ENCODE data around the gene ITGAE. TPM values are rescaled to one million over a fixed set of nuclear protein-coding genes. Genes with fewer than 3 reads are reported as not detected.

Gene ITGAE
- total and polyA plus RNA-seq, 2 experiments from 2014 or later, result 11.7 to 44.9 TPM

DNA sequence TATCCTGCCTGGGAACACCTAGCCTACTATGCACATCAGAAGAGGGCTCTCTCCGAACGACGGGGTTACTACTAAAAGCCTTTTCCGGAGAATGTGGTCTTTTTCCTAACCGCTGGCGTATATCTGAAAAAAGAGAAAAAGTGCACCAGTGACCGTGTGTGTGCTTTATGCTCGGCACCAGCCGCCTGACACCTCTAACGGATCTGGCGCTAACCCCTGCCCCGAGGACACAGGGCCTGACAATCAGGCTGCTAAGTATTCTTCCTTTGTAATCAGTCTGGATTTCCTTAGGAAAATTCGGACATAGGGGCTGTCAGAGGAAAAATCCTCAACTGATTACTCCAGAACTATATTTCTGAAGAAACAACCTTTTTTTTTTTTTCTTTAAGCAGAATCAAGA lies 13.4 kb upstream of the ITGAE start (continued):
- no peak for TF ChIP-seq EZH2phosphoT487 (IDR thresholded peaks at IDR 0.05; ENCODE audit: unreplicated experiment)
- TF ChIP-seq ZNF331 (CRISPR knock-in tag; IDR thresholded peaks at IDR 0.05; ENCODE audit: low read depth), result no peak
- TF ChIP-seq CREB1 (CRISPR knock-in tag; IDR thresholded peaks at IDR 0.05; ENCODE audit: low read depth), result no peak
- TF ChIP-seq, protein P1, sequence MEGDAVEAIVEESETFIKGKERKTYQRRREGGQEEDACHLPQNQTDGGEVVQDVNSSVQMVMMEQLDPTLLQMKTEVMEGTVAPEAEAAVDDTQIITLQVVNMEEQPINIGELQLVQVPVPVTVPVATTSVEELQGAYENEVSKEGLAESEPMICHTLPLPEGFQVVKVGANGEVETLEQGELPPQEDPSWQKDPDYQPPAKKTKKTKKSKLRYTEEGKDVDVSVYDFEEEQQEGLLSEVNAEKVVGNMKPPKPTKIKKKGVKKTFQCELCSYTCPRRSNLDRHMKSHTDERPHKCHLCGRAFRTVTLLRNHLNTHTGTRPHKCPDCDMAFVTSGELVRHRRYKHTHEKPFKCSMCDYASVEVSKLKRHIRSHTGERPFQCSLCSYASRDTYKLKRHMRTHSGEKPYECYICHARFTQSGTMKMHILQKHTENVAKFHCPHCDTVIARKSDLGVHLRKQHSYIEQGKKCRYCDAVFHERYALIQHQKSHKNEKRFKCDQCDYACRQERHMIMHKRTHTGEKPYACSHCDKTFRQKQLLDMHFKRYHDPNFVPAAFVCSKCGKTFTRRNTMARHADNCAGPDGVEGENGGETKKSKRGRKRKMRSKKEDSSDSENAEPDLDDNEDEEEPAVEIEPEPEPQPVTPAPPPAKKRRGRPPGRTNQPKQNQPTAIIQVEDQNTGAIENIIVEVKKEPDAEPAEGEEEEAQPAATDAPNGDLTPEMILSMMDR (conservative IDR thresholded peaks at IDR 0.05; ENCODE audit: low read depth in 2 of 2), result no peak
- no peak for TF ChIP-seq POLR2AphosphoS5 (IDR thresholded peaks at IDR 0.05; ENCODE audit: low read depth)
- no peak for TF ChIP-seq REST (IDR thresholded peaks at IDR 0.05; ENCODE audit: unreplicated experiment)
- TF ChIP-seq, protein P2, sequence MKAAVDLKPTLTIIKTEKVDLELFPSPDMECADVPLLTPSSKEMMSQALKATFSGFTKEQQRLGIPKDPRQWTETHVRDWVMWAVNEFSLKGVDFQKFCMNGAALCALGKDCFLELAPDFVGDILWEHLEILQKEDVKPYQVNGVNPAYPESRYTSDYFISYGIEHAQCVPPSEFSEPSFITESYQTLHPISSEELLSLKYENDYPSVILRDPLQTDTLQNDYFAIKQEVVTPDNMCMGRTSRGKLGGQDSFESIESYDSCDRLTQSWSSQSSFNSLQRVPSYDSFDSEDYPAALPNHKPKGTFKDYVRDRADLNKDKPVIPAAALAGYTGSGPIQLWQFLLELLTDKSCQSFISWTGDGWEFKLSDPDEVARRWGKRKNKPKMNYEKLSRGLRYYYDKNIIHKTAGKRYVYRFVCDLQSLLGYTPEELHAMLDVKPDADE (IDR thresholded peaks at IDR 0.05), result no peak
- no peak for TF ChIP-seq EZH2 (IDR thresholded peaks at IDR 0.05; ENCODE audit: low read depth, unreplicated experiment)
- TF ChIP-seq NANOG (IDR thresholded peaks at IDR 0.05; ENCODE audit: borderline replicate concordance), result no peak

DNA sequence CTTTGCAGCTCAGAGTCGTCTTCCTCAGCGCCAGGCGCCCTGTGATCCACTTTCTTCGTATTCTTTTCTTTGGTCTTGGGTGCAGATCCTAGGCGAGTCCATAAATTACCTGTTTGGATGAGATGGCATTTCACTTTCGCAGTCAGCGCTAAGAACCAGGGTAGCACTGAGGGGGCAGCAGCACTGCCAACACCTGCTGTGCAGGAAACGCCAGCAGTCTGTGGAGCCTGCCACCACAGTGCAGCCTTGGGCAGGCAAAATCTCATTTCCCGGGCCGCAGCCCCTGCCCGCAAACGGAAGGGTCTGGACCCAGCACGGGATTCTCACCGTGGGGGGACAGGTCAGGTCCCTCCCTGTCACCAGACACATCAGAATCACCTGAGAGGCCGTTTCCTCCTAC lies 12.2 kb upstream of the ITGAE start:
- Mint-ChIP-seq H3K36me3 (ENCODE audit: low read depth) (peaks cover 65% of the 10 kb centered on the region), H3K4me1 (no peaks in the 10 kb centered on the region), H3K27ac (peak overlapping the region; percentile 31; the same call in 1 of the 2 replicates), H3K9me3 (no peaks in the 10 kb centered on the region), H3K4me3 (no peak overlapping the region), H3K27me3 (ENCODE audit: insufficient read depth, low read depth, poor library complexity) (peaks cover 7% of the 10 kb centered on the region)
- no peaks in the 10 kb centered on the region for H3F3A ChIP-seq (replicated peaks; ENCODE audit: low read depth)
- H2AFZ ChIP-seq, result no peak overlapping the region
- no peak overlapping the region for H3K4me3 ChIP-seq
- peaks cover 11% of the 10 kb centered on the region for H4K20me1 ChIP-seq (replicated peaks; ENCODE audit: insufficient read depth)
- no peak for ATAC-seq
- H3K36me3 ChIP-seq (ENCODE audit: insufficient read depth), result peaks cover 49% of the 10 kb centered on the region
- H3K9me2 ChIP-seq (ENCODE audit: insufficient read depth), result no peaks in the 10 kb centered on the region
- no peaks in the 10 kb centered on the region for H3K27me3 ChIP-seq (ENCODE audit: insufficient read depth)
- H3K27ac ChIP-seq (ENCODE audit: low read depth), result 0 out of 2 replicates have a peak overlapping the region, but pooled peaks have one; percentile 32
- no peaks in the 10 kb centered on the region; the same call in 1 of the 2 replicates for H3K79me2 ChIP-seq (replicated peaks; ENCODE audit: insufficient read depth)
- H3K4me1 ChIP-seq (ENCODE audit: insufficient read depth), result no peaks in the 10 kb centered on the region
- H3K4me2 ChIP-seq, result no peak overlapping the region
- DNase-seq (ENCODE audit: low spot score), result no peak
- TF ChIP-seq EZH2phosphoT487 (IDR thresholded peaks at IDR 0.05; ENCODE audit: unreplicated experiment) (no peak), ZNF331 (CRISPR knock-in tag; IDR thresholded peaks at IDR 0.05; ENCODE audit: low read depth) (no peak), NANOG (IDR thresholded peaks at IDR 0.05; ENCODE audit: borderline replicate concordance) (no peak), ZNF114 (CRISPR knock-in tag; IDR thresholded peaks at IDR 0.05) (no peak), ZNF462 (CRISPR knock-in tag; IDR thresholded peaks at IDR 0.05) (no peak)
- TF ChIP-seq, protein P2 (IDR thresholded peaks at IDR 0.05), result no peak

Data from GM23338 (cell line).